H54 (cell line): ENCODE results near the gene NDOR1.

Experiments used
- DNase-seq: peaks from one replicate; pipeline ENCODE4 v3.0.0; 2011; ENCODE audit warnings: low spot score, mixed read lengths; ENCODE audit not compliant: insufficient read length
- FAIRE-seq: peaks from 3 replicates; lab custom pipeline; 2011; peaks lifted over from hg19 to GRCh38; lab: Jason Lieb, UNC
- POLR2A ChIP-seq: IDR thresholded peaks from 2 replicates; pipeline ENCODE4 v1.6.1; 2011; ENCODE audit warnings: low read depth, mild to moderate bottlenecking, low read length

NDOR1 gene

DNA sequence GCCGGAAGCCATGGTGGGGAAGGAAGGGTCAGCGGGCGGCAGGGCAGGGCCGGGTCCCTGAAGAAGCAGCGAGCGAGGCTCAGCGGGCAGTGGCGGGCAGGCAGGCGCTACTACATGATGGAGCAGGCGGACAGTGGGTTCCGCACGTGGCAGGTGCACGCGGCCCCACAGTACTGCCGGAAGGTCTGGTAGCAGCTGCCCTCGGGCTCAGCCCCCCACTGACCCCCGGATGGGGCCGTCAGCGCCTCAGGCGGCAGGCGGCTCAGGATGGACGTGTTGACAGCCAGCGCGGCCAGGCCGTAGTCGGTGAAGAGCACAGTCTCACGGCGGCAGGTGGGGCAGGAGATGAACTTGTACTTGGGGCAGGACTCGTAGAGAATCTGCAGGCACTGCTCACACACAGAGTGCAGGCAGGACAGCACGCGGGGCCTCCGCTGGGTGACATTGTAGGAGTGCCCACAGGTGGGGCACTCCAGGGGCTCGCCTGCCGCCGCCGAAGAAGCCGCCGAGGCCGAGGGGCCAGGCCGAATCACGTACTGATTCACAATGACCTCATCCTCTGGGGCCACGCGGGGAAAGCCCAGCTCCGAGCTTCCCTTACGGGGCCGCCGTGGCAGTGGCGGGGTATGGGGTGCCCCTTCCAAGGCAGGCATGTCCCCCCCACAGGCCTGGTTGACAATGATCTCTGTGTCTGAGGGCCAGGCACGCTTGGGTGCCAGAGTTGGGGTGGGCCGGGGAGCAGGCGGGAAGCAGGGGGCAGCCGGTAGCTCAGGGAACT lies 15.0 kb downstream of the NDOR1 start:
- DNase-seq (no peak), FAIRE-seq (no peak)
- TF ChIP-seq POLR2A: no peak

DNA sequence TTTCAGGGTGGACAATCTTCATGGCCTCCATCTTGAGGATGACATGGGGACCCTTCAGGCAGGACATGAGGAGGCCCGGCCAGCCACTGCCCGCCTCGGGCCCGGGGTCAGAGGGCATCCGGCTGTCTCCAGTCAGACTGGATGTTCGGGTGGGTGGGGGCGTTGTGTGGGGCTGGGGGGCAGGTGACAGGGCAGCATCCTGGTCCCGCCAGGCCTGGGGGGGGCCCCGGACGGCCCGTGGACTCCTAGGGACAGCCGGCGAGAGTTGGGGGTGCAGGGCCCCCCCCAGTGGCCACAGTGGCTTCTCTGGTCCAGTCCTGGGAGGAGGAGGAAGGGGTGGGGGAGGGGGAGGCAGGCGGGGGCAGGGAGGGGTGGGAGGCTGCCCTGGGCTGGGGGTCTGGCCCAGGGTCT lies 15.6 kb downstream of the NDOR1 start:
- no peak for TF ChIP-seq POLR2A
- DNase-seq: no peak
- no peak for FAIRE-seq

DNA sequence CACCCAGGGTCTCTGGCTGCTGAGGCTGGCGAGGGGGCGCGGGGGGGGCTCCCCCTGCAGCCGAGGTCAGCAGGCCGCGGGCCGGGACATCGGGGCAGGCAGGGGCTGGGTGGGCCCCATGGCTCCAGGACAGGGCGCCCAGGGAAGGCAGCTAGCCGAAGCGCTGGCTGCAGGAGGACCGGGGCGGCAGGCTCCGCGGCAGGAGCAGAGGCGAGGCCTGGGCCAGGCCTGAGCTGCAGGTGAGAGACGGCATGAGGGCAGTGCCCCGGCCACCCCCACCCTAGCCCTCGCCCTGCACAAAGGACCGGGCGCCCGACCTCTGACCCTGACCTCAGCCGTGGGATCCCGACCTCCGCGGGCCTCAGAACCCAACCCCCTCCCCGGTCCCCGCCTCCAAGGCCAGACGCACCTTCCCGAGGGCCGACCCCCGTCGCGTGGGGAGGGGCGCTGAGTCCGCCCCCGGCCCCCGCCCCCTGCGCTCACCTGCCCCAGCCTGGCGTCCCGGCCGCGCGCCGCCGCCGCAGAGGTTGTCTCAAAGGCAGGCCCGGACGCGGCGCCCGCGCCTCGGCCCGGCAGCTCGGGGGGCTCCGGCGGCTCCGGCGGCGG lies 16.1 kb downstream of the NDOR1 start:
- DNase-seq: no peak
- TF ChIP-seq POLR2A: no peak
- no peak for FAIRE-seq

DNA sequence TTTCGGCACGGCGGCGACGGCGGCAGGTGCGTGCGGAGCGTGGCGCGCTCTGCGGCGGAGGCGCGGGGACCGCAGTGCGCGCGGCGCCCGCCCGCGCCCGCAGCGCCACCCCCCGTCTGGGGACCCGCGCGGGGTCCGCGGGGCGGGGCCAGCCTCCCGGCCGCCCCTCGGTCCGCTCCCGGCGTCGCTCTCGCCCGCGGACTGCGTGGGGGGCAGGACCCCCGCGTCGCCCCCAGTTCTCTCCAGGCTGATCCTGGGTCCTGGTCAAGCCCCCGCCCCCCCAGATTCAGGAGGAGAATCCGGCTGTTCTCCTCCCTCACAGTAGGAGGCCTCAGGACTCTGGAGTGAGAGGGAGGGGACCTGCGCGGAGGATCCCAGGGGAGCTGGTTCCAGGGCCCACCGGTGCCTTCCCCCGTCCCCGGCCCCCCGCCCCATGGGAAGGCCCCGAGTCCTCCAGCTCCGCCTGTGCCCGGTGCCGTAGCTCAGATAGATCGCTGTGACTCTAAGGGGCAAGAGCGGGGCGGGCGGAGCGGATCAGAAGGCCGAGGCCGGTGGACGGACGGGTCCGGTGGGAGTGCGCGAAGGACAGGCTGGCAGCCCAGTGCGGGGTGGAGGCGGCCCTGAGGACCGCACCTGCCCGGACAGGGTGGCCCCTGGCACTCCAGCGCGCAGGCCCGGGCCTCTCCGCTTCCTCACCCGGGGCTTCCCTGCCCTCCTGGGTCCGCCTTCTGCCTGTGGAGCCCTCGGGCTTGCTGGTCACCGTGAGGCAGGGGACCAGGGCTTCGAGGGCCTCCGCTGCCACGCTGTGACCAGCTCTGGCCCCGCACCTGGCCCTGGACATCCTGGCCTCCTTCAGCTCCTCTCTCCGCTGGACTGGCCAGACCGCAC lies 16.9 kb downstream of the NDOR1 start, which contains the start of gene RNF208:
TSS of gene RNF208 (minus strand) at position 51 of the 888 bp plus-strand sequence. CDS start 1,028 bp downstream, outside the sequence.
- FAIRE-seq (no peak), DNase-seq (no peak)
- TF ChIP-seq POLR2A: no peak

DNA sequence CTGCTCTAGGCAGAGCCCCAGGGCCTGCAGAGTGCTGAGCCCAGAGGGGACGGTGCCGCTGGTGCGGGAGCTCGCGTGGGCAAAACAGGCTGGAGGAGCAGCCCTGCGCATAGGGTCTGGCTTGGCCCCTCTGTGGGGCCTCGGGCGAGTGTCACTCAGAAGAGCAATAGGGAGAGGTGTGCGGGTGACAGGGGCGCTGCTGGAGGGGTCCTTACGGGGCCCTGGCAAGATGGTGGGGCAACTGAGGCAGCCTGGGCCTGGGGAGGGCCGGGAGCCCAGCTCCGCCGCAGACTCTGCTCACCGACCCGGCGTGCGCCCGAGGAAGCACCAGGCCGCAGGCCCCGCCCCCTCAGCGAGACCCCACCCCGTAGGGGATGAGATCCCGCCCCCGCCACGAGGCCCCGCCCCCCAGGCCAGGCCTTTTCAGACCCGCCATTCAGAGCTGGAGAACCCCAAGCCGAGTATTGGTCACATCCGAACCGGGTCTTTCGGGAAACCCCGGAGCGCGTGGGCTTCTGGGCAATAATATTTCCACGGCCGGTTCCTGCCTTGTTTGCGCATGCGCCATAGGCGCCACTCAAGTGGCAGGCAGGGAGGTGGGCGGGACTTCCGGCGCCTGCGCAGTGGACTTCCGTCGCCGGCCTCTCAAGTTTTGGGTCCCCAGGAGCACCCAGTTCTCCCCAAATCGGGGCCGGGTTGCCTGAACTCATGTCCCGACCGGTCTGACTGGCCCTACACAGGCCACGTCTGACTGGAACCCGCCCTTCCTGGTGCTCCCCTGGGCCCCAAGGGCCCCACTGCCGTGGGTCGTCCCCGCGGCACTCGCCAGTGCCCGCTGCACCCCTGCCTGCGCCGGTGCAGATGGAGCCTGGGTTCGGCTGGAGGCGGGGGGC lies 17.8 kb downstream of the NDOR1 start:
- DNase-seq: peak; percentile 100
- peak; percentile 53; the same call in 1 of the 2 replicates for TF ChIP-seq POLR2A
- peak; percentile 70 for FAIRE-seq

DNA sequence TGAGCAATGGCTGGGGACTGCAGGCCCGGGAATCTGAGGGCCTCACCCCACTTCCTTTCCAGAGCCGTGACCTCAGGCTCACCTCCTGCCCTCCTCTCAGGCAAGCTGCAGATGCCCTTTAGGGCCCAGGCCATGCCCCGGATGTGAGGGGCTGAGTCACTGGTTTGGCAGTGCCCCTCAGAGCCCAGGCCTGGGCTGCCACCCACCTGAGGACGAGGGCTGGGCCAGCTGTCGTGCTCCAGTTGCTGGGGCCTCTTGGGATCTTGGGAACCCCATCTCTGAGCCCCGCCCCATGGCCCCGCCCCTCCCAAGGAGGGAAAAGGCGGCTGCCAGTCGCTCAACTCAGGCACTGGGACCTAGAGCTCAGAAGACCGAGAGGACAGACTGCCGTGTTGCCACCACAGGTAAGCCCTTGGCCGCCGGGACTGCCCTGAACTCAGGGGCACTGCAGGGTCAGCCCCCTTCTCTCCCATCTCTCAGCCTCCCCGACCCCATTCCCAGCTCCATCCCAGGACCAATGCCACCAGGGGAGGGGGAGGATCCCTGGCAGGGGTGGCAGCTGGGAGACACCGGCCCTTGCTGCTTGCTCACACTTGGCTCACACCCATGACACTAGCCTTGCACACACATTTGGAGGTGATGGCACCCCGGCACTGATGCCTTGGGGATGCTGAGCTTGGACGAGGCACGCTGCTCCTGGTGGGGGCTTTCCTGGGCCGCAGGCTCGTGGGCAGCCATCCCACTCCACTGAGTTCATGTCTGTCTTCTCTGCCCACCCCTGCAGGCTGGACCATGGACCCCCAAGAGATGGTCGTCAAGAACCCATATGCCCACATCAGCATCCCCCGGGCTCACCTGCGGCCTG lies 19.6 kb downstream of the NDOR1 start, which contains the start of gene CYSRT1:
TSS of gene CYSRT1 (plus strand) at position 345 of the 865 bp plus-strand sequence. CDS start at position 793, 448 bp downstream.
- DNase-seq (no peak), FAIRE-seq (no peak)
- no peak for TF ChIP-seq POLR2A

DNA sequence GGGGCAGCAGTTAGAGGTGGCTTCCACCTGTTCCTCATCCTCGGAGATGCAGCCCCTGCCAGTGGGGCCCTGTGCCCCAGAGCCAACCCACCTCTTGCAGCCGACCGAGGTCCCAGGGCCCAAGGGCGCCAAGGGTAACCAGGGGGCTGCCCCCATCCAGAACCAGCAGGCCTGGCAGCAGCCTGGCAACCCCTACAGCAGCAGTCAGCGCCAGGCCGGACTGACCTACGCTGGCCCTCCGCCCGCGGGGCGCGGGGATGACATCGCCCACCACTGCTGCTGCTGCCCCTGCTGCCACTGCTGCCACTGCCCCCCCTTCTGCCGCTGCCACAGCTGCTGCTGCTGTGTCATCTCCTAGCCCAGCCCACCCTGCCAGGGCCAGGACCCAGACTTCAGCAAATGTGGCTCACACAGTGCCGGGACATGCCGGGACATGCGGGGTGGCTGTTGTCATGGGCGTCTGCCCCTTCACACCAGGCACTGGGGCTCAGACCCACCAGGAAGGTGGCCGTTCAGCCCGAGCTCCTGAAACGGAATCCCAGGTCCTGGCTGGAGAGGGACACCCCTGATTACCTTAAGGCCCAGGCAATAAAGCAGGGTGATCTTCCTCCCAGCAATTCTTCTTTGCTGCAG lies 20.3 kb downstream of the NDOR1 start:
- DNase-seq (no peak), FAIRE-seq (no peak)

DNA sequence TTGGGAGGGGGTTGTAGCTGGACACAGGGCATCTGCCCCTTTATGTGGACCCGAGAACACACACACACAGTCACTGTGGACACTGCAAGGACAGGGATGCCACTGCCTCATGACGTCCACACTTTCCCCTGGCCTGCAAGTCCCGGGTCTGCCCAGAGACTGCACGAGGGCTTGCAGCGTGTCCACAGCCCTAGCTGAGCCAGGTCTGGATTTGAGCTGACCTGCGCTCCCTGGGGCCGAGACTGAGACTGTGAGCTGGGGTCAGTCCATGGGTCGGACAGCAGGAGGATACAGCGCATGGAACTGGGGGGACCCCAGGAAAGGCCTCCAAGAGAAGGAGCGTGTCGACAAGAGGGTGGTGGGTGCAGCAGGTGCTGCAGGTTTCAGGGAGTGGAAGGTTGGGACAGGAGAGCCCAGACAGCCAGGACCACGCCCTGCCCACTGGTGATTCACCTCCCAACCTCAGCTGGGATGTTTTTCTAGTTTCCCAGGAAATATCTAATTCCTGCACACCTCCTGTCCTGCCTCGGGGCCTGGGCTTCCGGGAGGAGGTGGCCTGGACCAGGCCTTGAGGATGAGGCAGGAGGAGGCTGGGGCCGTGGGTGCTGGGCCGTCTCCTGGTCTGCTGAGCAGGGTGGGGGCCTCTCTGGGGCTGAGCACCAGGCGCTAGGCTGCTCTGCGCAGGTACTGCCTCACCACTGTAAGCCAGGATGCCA lies 21.0 kb downstream of the NDOR1 start:
- peak; percentile 91 for FAIRE-seq
- no peak for TF ChIP-seq POLR2A
- peak; percentile 99 for DNase-seq

More for the DNA sequence above, 20.3 kb downstream of the NDOR1 start:
- no peak for TF ChIP-seq POLR2A

DNA sequence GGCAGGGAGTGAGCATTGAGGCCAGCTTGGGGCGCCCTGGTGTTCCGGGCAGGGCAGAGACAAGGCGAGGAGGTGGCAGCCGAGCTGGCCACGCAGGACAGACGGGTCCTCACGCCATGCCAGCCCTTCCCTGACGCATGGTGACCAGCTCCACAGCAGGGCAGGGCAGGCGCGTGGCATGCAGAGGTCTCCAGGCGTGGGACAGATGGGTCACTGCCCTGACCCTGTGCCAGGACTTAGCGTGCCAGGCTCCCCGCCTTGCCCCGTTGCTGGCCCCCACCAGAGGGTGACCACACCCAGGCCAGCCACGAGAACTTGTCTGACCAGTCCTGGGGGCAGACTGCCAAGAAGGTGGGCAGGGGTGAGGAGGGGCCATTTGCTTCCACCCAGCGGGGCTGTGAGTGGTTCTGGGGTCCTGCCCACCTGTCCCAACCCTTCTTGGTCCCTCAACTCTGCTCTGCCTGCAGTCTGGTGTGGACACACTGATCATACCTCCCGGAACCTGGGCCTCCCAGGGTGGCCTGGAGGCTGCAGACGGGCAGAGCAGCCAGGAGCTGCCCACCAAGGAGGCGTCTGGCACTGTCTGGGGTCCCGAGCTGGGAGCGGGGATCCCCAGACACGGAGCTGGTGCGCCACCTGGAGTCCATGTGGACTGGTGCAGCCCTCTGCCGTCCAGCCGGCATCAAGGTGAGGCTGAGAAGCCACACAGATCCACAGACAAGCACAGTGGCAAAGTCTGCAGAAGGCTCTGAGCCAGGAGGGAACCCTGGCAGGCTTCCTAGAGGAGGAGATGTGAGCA lies 21.8 kb downstream of the NDOR1 start, which contains the start of gene RNF224:
TSS of gene RNF224 (plus strand) at position 449 of the 799 bp plus-strand sequence. CDS start 834 bp downstream, outside the sequence.
- peak; percentile 98 for DNase-seq
- peak; percentile 80 for FAIRE-seq
- no peak for TF ChIP-seq POLR2A
